ENCODE measurements around the gene RNF168. TPM values are rescaled to one million over a fixed set of nuclear protein-coding genes. Genes with fewer than 3 reads are reported as not detected.

Gene RNF168
- total RNA-seq, 4 donors from 2014 or later, result 23.1 to 31.3 (median 29.0) TPM

DNA sequence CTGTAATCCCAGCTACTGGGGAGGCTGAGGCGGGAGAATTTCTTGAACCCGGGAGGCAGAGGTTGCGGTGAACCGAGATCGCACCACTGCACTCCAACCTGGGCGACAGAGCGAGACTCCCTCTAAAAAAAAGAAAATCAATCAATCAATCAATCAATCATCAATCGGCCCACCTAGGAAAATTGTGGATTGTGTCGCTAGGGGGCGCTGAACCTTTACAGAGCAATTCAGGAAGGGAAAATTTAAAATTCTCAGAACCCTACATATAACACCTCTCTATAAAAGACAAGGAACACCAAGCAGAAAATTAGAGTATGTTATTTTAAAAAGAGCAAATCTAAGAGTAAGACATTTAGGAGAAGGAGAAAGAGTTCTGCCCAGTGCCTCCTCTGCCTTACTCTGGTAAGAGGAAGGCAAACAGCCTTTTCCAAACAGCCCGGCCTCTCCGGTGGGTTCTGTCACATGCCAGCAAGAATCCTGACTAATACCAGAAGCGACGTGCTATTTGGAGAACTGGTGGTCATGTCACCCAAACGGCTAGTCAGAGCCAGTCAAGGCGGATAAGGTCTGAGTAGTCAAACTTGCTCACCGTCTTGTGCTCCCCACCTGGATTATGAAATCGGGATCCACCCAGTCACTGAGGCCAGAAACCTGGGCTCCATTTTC lies 33.9 kb upstream of the RNF168 start:
- TF ChIP-seq, protein P1, sequence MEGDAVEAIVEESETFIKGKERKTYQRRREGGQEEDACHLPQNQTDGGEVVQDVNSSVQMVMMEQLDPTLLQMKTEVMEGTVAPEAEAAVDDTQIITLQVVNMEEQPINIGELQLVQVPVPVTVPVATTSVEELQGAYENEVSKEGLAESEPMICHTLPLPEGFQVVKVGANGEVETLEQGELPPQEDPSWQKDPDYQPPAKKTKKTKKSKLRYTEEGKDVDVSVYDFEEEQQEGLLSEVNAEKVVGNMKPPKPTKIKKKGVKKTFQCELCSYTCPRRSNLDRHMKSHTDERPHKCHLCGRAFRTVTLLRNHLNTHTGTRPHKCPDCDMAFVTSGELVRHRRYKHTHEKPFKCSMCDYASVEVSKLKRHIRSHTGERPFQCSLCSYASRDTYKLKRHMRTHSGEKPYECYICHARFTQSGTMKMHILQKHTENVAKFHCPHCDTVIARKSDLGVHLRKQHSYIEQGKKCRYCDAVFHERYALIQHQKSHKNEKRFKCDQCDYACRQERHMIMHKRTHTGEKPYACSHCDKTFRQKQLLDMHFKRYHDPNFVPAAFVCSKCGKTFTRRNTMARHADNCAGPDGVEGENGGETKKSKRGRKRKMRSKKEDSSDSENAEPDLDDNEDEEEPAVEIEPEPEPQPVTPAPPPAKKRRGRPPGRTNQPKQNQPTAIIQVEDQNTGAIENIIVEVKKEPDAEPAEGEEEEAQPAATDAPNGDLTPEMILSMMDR (IDR thresholded peaks at IDR 0.05; ENCODE audit: low read depth), result no peak

DNA sequence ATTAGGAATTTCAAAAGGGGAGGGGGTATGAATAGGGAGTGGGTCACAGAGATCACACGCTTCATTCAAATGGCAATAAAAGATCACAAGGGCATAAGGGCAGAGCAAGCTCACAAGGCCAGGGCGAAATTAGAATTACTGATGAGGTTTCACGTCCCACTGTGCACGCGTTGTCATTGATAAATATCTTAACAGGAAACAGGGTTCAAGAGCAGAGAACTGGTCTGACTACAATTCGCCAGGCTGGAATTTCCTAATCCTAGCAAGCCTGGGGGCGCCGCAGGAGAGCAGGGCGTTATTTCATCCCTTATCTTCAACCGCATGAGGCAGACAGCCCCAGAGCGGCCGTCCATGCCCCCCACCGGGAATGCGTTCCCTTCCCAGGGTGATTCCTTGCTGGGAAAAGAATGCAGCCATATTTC lies 29.7 kb upstream of the RNF168 start:
- TF ChIP-seq, protein P1 (IDR thresholded peaks at IDR 0.05; ENCODE audit: low read depth), result no peak

DNA sequence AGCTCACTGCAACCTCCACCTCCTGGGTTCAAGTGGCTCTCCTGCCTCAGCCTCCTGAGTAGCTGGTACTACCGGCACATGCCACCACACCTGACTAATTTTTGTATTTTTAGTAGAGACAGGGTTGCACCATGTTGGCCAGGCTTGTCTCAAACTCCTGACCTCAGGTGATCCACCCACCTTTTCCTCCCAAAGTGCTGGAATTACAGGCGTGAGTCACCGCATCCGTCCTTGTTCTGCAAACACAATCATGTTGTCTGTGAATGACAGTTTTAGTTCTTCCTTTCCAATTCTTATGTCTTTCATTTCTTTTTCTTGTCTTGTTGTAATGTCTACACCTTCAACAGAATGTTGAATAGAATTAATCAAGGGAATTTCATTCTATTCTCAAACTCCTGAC lies 27.9 kb upstream of the RNF168 start:
- TF ChIP-seq, protein P1 (IDR thresholded peaks at IDR 0.05; ENCODE audit: low read depth), result no peak

DNA sequence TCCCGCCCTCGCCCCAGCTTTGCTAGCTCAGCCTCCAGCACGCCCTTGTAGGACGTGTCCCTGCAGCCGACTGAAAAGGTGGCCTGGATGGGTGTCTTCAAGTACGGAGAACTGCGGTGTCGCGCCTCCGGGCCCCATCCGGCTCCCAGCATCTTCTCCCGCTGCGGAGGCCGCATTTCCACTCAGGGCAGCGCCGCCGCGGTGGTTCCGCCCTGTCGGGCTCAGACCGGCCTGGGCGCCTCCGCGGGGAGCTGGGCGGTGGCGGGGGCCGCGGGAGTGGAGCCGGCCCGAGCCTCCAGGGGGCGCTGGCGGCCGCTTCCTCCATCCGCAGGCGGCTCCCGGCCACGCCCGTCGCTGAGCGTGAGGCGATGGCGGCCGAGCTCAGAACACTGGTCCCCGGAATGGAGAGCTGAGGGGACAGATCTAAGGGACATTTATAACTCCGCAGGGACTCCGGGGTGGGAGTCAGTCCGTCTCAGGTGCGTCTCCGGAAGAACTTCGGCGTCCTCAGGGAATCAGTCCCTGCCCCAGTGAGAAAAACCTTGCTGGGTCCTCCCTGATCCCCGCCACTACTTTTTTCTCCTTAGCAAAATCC lies 25.2 kb upstream of the RNF168 start:
- TF ChIP-seq, protein P1 (IDR thresholded peaks at IDR 0.05; ENCODE audit: low read depth), result no peak

DNA sequence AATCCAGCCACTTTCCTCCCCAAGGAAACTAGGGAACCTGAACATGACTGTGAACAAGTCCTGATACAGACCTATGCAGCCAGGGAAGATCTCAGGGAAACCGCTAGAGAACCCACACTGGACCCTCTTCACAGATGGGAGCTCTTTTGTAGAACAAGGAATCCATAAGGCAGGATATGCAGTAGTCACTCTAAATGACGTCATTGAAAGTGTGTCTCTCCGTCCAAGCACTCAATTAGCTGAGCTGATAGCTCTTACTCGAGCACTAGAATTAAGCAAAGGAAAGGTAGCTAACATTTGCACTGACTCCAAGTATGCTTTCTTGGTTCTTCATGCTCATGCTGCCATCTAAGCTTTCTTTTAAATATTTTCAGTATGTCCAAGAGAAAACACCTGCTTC lies 21.6 kb upstream of the RNF168 start:
- TF ChIP-seq, protein P1 (IDR thresholded peaks at IDR 0.05; ENCODE audit: low read depth), result no peak

DNA sequence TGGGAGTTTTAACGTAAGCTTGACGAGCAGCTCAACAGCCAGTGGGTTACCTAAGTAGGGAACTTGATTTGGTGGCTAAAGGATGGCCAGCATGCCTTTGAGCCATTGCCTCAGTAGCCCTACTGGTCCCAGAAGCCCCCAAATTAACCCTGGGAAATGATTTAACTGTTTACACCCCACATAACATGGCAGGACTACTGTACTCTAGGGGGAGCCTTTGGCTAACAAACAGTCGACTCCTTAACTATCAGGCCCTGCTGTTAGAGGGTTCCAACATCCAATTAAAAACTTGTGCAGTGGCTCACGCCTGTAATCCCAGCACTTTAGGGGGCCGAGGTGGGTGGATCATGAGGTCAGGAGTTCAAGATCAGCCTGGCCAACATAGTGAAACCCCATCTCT lies 21.0 kb upstream of the RNF168 start:
- TF ChIP-seq, protein P1 (IDR thresholded peaks at IDR 0.05; ENCODE audit: low read depth), result no peak

DNA sequence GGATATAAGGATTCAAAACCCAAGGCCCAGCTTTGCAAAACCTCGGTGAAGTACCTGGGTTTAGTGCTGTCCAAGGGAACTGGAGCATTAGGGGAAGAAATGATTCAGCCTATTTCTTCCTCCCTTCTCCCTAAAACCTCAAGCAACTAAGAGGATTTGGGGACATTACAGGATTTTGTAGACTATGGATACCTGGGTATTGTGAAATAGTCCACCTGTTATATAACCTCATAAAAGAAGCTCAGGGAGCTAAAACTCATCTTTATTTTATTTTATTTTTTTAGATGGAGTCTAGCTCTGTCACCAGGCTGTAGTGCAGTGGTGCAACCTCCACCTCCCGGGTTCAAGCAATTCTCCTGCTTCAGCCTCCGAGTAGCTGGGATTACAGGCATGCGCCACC lies 20.3 kb upstream of the RNF168 start:
- TF ChIP-seq, protein P1 (IDR thresholded peaks at IDR 0.05; ENCODE audit: low read depth), result no peak

Data from subcutaneous adipose tissue (tissue), 4 donors.